Liver (tissue), 3 donors: ENCODE data around the gene PLXND1.

ENCODE experiments used
- EGR1 ChIP-seq, 2 donors: IDR thresholded peaks; 2 replicates each; pipeline ENCODE4 v1.6.1; 2016 to 2018; ENCODE audit warnings: antibody characterized with exemption in 2 of 2, low read depth in 2 of 2
- FOXA1 ChIP-seq: IDR thresholded peaks from 2 replicates; pipeline ENCODE4 v1.6.1; 2016; ENCODE audit warnings: antibody characterized with exemption
- GABPA ChIP-seq, 2 donors: IDR thresholded peaks in 1 of 2; conservative IDR thresholded peaks in 1 of 2; 2 replicates each; pipeline ENCODE4 v1.6.1; 2016; ENCODE audit warnings: antibody characterized with exemption in 2 of 2, mild to moderate bottlenecking in 1 of 2, moderate library complexity in 1 of 2
- RAD21 ChIP-seq, 2 donors: IDR thresholded peaks; 2 replicates each; pipeline ENCODE4 v1.6.1; 2016; ENCODE audit warnings: antibody characterized with exemption in 2 of 2, mild to moderate bottlenecking in 2 of 2
- SP1 ChIP-seq: IDR thresholded peaks from 2 replicates; pipeline ENCODE4 v1.6.1; 2018; ENCODE audit warnings: antibody characterized with exemption, mild to moderate bottlenecking
- TAF1 ChIP-seq: conservative IDR thresholded peaks from 2 replicates; pipeline ENCODE4 v1.6.1; 2016; ENCODE audit warnings: antibody characterized with exemption, mild to moderate bottlenecking
- YY1 ChIP-seq: IDR thresholded peaks from 2 replicates; pipeline ENCODE4 v1.6.1; 2016; ENCODE audit warnings: antibody characterized with exemption, mild to moderate bottlenecking
- TF ChIP-seq, protein P1 (sequence below): fragments of 150-350 bp; IDR thresholded peaks from 2 replicates; pipeline ENCODE4 v1.5.1; 2017; ENCODE audit warnings: improper control_type of control experiment, low read depth, low read length; ENCODE audit not compliant: missing input control
- TF ChIP-seq, protein P2 (sequence below): IDR thresholded peaks from 2 replicates; pipeline ENCODE4 v1.6.1; 2016; ENCODE audit warnings: antibody characterized with exemption, mild to moderate bottlenecking
- TF ChIP-seq, protein P3 (sequence below): IDR thresholded peaks from 2 replicates; pipeline ENCODE4 v1.6.1; 2016; ENCODE audit warnings: antibody characterized with exemption
- donor health status: healthy.
- donor health status: healthy.

DNA sequence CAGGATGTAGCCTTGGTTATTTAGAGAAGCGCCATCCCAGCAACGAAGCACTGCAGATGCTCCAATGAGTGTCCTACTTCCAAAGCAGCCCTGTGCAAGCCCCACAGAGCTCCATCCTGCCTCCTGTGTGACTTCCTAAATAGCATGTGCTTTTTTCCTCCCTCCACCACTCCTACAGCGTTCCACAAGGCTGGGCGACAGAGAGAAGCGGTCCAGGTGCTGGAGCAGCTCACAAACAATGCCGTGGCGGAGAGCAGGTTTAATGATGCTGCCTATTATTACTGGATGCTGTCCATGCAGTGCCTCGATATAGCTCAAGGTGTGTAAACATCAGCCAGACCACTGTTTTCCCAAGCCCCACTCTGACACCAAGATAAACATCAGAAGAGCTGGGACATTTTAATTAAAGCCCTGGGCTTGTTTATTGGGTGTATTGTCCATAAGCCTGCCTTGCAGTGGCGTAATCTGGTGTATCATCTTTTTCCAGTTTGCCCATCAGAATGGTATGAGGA, 100.2 kb downstream of the PLXND1 start:
- TF ChIP-seq GABPA (IDR thresholded peaks at IDR 0.05 in 1 of 2, conservative IDR thresholded peaks at IDR 0.05 in 1 of 2) (no peak), TAF1 (no peak), EGR1 (IDR thresholded peaks at IDR 0.05; ENCODE audit: low read depth in 2 of 2) (no peak), YY1 (no peak), SP1 (no peak), RAD21 (IDR thresholded peaks at IDR 0.05) (no peak), FOXA1 (no peak)
- TF ChIP-seq, protein P1, sequence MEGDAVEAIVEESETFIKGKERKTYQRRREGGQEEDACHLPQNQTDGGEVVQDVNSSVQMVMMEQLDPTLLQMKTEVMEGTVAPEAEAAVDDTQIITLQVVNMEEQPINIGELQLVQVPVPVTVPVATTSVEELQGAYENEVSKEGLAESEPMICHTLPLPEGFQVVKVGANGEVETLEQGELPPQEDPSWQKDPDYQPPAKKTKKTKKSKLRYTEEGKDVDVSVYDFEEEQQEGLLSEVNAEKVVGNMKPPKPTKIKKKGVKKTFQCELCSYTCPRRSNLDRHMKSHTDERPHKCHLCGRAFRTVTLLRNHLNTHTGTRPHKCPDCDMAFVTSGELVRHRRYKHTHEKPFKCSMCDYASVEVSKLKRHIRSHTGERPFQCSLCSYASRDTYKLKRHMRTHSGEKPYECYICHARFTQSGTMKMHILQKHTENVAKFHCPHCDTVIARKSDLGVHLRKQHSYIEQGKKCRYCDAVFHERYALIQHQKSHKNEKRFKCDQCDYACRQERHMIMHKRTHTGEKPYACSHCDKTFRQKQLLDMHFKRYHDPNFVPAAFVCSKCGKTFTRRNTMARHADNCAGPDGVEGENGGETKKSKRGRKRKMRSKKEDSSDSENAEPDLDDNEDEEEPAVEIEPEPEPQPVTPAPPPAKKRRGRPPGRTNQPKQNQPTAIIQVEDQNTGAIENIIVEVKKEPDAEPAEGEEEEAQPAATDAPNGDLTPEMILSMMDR, result no peak
- TF ChIP-seq, protein P2, sequence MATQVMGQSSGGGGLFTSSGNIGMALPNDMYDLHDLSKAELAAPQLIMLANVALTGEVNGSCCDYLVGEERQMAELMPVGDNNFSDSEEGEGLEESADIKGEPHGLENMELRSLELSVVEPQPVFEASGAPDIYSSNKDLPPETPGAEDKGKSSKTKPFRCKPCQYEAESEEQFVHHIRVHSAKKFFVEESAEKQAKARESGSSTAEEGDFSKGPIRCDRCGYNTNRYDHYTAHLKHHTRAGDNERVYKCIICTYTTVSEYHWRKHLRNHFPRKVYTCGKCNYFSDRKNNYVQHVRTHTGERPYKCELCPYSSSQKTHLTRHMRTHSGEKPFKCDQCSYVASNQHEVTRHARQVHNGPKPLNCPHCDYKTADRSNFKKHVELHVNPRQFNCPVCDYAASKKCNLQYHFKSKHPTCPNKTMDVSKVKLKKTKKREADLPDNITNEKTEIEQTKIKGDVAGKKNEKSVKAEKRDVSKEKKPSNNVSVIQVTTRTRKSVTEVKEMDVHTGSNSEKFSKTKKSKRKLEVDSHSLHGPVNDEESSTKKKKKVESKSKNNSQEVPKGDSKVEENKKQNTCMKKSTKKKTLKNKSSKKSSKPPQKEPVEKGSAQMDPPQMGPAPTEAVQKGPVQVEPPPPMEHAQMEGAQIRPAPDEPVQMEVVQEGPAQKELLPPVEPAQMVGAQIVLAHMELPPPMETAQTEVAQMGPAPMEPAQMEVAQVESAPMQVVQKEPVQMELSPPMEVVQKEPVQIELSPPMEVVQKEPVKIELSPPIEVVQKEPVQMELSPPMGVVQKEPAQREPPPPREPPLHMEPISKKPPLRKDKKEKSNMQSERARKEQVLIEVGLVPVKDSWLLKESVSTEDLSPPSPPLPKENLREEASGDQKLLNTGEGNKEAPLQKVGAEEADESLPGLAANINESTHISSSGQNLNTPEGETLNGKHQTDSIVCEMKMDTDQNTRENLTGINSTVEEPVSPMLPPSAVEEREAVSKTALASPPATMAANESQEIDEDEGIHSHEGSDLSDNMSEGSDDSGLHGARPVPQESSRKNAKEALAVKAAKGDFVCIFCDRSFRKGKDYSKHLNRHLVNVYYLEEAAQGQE, result no peak
- TF ChIP-seq, protein P3, sequence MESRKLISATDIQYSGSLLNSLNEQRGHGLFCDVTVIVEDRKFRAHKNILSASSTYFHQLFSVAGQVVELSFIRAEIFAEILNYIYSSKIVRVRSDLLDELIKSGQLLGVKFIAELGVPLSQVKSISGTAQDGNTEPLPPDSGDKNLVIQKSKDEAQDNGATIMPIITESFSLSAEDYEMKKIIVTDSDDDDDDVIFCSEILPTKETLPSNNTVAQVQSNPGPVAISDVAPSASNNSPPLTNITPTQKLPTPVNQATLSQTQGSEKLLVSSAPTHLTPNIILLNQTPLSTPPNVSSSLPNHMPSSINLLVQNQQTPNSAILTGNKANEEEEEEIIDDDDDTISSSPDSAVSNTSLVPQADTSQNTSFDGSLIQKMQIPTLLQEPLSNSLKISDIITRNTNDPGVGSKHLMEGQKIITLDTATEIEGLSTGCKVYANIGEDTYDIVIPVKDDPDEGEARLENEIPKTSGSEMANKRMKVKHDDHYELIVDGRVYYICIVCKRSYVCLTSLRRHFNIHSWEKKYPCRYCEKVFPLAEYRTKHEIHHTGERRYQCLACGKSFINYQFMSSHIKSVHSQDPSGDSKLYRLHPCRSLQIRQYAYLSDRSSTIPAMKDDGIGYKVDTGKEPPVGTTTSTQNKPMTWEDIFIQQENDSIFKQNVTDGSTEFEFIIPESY, result no peak
